ENCODE results near the gene PRKCE. TPM values are rescaled to one million over a fixed set of nuclear protein-coding genes. Genes with fewer than 3 reads are reported as not detected.

PRKCE gene
- total and polyA plus RNA-seq, 2 experiments from 2014 or later, result 0.94 to 1.2 TPM

GRCh38 chr2:46161911-46162310, 510.4 kb downstream of the PRKCE start:
- no peaks in the 10 kb centered on the region for H3K9me3 Mint-ChIP-seq
- TF ChIP-seq EZH2 (IDR thresholded peaks at IDR 0.05; ENCODE audit: low read depth, unreplicated experiment) (no peak), ZNF114 (CRISPR knock-in tag; IDR thresholded peaks at IDR 0.05) (no peak), ZNF462 (CRISPR knock-in tag; IDR thresholded peaks at IDR 0.05) (no peak), CREB1 (CRISPR knock-in tag; IDR thresholded peaks at IDR 0.05; ENCODE audit: low read depth) (no peak), ZNF331 (CRISPR knock-in tag; IDR thresholded peaks at IDR 0.05; ENCODE audit: low read depth) (no peak), ETS1 (IDR thresholded peaks at IDR 0.05) (no peak), NANOG (IDR thresholded peaks at IDR 0.05; ENCODE audit: borderline replicate concordance) (no peak), EZH2phosphoT487 (IDR thresholded peaks at IDR 0.05; ENCODE audit: unreplicated experiment) (no peak), REST (IDR thresholded peaks at IDR 0.05; ENCODE audit: unreplicated experiment) (no peak), POLR2AphosphoS5 (IDR thresholded peaks at IDR 0.05; ENCODE audit: low read depth) (no peak), CTCF (conservative IDR thresholded peaks at IDR 0.05; ENCODE audit: low read depth in 2 of 2) (no peak), JUNB (IDR thresholded peaks at IDR 0.05; ENCODE audit: unreplicated experiment) (no peak), STAT1 (IDR thresholded peaks at IDR 0.05; ENCODE audit: unreplicated experiment) (no peak)
- Histone ChIP-seq H3K4me2 (no peak overlapping the region), H4K20me1 (replicated peaks; ENCODE audit: insufficient read depth) (no peaks in the 10 kb centered on the region), H3K4me3 (no peak overlapping the region), H3F3A (replicated peaks; ENCODE audit: low read depth) (no peaks in the 10 kb centered on the region), H3K79me2 (replicated peaks; ENCODE audit: insufficient read depth) (no peaks in the 10 kb centered on the region), H3K4me1 (ENCODE audit: insufficient read depth) (no peaks in the 10 kb centered on the region), H2AFZ (no peak overlapping the region), H3K27ac (ENCODE audit: low read depth) (no peak overlapping the region), H3K9me2 (ENCODE audit: insufficient read depth) (peaks cover 7% of the 10 kb centered on the region; the same call in 1 of the 2 replicates), H3K36me3 (ENCODE audit: insufficient read depth) (no peaks in the 10 kb centered on the region), H3K27me3 (ENCODE audit: insufficient read depth) (no peaks in the 10 kb centered on the region)
- no peak overlapping the region for H3K4me3 Mint-ChIP-seq
- H3K36me3 Mint-ChIP-seq (ENCODE audit: low read depth), result no peaks in the 10 kb centered on the region
- no peak for DNase-seq (ENCODE audit: low spot score)
- ATAC-seq, result no peak
- peaks cover 5% of the 10 kb centered on the region for H3K27me3 Mint-ChIP-seq (ENCODE audit: insufficient read depth, low read depth, poor library complexity)
- H3K27ac Mint-ChIP-seq, result no peak overlapping the region
- peaks cover 2% of the 10 kb centered on the region; the same call in 1 of the 3 replicates for H3K4me1 Mint-ChIP-seq
